ENCODE data around the gene DYTN.

DYTN gene

GRCh38 chr2:206740800-206741199, 22.6 kb upstream of the DYTN start:
- Histone ChIP-seq H3K27me3 (ENCODE audit: insufficient read depth, low read depth, severe bottlenecking) (no peaks in the 10 kb centered on the region), H3K27ac (no peak overlapping the region), H3K4me3 (ENCODE audit: low read depth, low read length) (no peak overlapping the region), H3K36me3 (no peaks in the 10 kb centered on the region), H3K9me3 (ENCODE audit: severe bottlenecking) (no peaks in the 10 kb centered on the region)
- no peak for TF ChIP-seq CTCF (IDR thresholded peaks at IDR 0.05; ENCODE audit: low read depth, low read length)
- no peak for DNase-seq

- Histone ChIP-seq H3K36me3 (no peaks in the 10 kb centered on the region), H3K9me3 (ENCODE audit: severe bottlenecking) (no peaks in the 10 kb centered on the region), H3K4me3 (ENCODE audit: low read depth, low read length) (no peak overlapping the region), H3K27ac (no peak overlapping the region), H3K27me3 (ENCODE audit: insufficient read depth, low read depth, severe bottlenecking) (no peaks in the 10 kb centered on the region)
- no peak for TF ChIP-seq CTCF (IDR thresholded peaks at IDR 0.05; ENCODE audit: low read depth, low read length)
- DNase-seq = no peak
Observed at GRCh38 chr2:206739271-206739670, 21.1 kb upstream of the DYTN start.

DNA sequence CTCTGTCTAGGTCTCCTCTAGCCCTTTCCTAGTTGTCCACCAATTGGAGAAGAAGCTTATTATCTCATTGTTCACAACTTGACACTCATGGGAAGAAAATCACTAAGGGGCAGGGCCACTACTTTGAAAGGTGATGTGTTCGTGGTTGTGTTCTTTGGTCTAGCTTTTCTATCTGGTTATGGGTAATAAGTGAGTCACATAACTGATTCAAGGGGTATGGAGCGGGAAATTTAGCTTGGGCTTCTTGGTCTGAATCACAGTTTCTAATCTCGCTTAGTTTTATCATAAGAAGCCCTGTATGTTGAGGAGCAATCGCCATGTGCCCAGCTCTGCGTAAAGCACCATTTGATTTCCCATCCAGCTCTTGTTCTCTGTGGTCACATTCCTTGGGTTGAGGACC, 18.7 kb upstream of the DYTN start:
- no peak for DNase-seq
- Histone ChIP-seq H3K4me3 (ENCODE audit: low read depth, low read length) (no peak overlapping the region), H3K36me3 (no peaks in the 10 kb centered on the region), H3K27ac (no peak overlapping the region), H3K27me3 (ENCODE audit: insufficient read depth, low read depth, severe bottlenecking) (no peaks in the 10 kb centered on the region), H3K9me3 (ENCODE audit: severe bottlenecking) (no peaks in the 10 kb centered on the region)
- TF ChIP-seq CTCF (IDR thresholded peaks at IDR 0.05; ENCODE audit: low read depth, low read length) = no peak

DNA sequence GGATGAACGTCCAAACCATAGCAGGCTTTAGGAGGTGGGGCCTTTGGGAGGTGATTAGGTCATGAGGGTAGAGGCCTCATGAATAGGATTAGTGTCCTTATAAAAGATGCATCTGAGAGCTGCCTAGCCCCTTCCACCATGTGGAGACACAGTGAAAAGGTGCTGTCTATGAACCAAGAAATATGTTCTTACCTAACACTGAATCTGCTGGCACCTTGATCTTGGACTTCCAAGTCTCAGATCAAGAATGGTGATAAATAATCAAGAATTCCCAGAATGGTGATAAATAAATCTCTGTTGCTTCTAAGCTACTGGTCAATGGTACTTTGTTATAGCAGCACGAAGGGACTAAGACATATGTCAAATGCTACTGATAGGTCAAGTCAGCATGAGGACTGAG, 15.1 kb upstream of the DYTN start:
- no peaks in the 10 kb centered on the region for H3K9me3 ChIP-seq (ENCODE audit: severe bottlenecking)
- H3K27me3 ChIP-seq (ENCODE audit: insufficient read depth, low read depth, severe bottlenecking) = no peaks in the 10 kb centered on the region
- H3K36me3 ChIP-seq = no peaks in the 10 kb centered on the region
- no peak for DNase-seq
- no peak for TF ChIP-seq CTCF (IDR thresholded peaks at IDR 0.05; ENCODE audit: low read depth, low read length)
- no peak overlapping the region for H3K27ac ChIP-seq
- no peak overlapping the region for H3K4me3 ChIP-seq (ENCODE audit: low read depth, low read length)

DNA sequence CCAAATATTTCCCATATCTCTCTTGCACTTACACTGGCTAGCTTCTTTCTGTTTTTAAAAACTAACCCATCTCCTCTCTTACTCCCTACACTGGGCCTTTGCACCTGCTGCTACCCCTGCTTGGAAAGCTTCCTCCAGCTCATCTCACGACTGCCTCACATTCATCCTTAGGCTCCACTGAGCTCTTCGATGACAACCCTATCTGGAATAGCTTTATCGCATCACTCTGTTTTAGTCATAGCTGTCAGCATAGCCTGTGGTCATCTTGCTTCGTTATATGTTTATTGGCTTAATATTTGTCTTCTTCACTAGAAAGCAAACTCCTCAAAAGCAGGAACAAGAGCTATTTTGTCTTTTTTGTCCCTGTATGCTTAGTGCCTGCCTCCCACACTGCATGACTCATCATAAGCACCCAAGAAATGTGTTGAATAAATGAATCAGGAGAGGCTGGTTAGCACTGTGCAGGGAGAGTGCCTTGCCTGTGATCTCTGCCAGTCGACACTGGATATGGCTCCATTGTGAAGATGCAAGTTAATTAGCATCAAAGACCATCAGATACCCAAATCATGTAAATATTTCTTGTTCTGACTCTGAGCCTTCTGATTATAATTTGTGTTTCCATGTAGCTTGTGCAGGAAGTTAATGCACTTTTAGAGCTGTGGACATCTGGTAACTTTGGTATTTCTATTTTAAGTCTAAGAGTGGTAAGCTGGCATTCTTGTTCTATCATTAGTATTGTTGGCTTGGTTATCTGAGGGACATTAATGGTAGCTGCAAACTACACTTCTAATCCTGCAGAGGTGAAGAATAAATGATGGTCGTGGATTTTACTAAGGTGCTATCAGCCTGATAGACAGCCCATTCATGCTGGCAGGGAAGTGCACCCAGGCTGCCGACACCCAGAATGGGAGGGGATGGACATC, 10.3 kb upstream of the DYTN start:
- no peaks in the 10 kb centered on the region for H3K36me3 ChIP-seq
- no peak for DNase-seq
- no peaks in the 10 kb centered on the region for H3K27me3 ChIP-seq (ENCODE audit: insufficient read depth, low read depth, severe bottlenecking)
- no peak overlapping the region for H3K27ac ChIP-seq
- TF ChIP-seq CTCF (IDR thresholded peaks at IDR 0.05; ENCODE audit: low read depth, low read length) = no peak
- H3K9me3 ChIP-seq (ENCODE audit: severe bottlenecking) = no peaks in the 10 kb centered on the region
- H3K4me3 ChIP-seq (ENCODE audit: low read depth, low read length) = no peak overlapping the region

GRCh38 chr2:206727287-206727686, 9.1 kb upstream of the DYTN start:
- TF ChIP-seq CTCF (IDR thresholded peaks at IDR 0.05; ENCODE audit: low read depth, low read length) = no peak
- no peak overlapping the region for H3K27ac ChIP-seq
- DNase-seq = no peak

More at GRCh38 chr2:206727287-206727686, 9.1 kb upstream of the DYTN start:
- no peak overlapping the region for H3K4me3 ChIP-seq (ENCODE audit: low read depth, low read length)
- H3K9me3 ChIP-seq (ENCODE audit: severe bottlenecking) = no peaks in the 10 kb centered on the region
- H3K27me3 ChIP-seq (ENCODE audit: insufficient read depth, low read depth, severe bottlenecking) = no peaks in the 10 kb centered on the region
- no peaks in the 10 kb centered on the region for H3K36me3 ChIP-seq
